A673 (cell line): ENCODE data around the gene KIF2C.

Source experiments
- EZH2 ChIP-seq: fragments of 200-600 bp; sonication (generic); IDR thresholded peaks from 2 replicates; pipeline ENCODE4 v1.6.1; 2017; ENCODE audit warnings: borderline replicate concordance, low read depth, mild to moderate bottlenecking, mixed read lengths, antibody characterized with exemption, low read length; ENCODE audit not compliant: poor library complexity, severe bottlenecking
- TF ChIP-seq, protein P1 (sequence below): fragments of 300-800, 200-600 bp; sonication (generic); conservative IDR thresholded peaks from 2 replicates; pipeline ENCODE4 v1.5.1; 2017; ENCODE audit warnings: low read depth, mild to moderate bottlenecking, antibody characterized with exemption, low read length, moderate library complexity, mixed read lengths

DNA sequence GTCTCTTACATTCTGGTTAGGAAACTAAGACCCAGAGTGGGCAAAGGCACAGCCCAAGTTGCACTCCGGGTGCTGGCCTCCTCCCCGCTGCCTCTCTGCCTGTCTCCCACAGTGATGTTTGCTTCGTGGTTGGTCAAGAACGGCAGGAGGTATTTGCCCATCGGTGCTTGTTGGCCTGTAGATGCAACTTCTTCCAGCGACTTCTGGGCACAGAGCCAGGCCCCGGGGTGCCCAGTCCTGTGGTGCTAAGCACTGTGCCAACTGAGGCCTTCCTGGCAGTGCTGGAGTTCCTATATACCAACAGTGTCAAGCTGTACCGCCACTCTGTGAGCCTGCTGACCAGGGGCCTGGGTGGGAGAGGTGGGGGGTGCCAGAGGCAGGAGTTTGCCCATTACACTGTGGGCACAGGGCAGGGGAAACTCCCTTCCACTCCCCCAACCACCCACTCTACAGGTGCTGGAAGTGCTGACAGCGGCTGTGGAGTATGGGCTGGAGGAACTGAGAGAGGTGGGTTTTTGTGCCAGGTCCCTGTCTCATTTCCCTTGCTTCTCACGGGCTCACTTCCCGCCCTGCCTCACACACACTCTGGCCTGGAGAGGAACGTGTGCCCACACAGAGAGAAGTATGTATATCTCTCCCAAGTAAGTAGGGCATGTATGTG is 70.6 kb downstream of the KIF2C start:
- TF ChIP-seq, protein P1, sequence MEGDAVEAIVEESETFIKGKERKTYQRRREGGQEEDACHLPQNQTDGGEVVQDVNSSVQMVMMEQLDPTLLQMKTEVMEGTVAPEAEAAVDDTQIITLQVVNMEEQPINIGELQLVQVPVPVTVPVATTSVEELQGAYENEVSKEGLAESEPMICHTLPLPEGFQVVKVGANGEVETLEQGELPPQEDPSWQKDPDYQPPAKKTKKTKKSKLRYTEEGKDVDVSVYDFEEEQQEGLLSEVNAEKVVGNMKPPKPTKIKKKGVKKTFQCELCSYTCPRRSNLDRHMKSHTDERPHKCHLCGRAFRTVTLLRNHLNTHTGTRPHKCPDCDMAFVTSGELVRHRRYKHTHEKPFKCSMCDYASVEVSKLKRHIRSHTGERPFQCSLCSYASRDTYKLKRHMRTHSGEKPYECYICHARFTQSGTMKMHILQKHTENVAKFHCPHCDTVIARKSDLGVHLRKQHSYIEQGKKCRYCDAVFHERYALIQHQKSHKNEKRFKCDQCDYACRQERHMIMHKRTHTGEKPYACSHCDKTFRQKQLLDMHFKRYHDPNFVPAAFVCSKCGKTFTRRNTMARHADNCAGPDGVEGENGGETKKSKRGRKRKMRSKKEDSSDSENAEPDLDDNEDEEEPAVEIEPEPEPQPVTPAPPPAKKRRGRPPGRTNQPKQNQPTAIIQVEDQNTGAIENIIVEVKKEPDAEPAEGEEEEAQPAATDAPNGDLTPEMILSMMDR = no peak
- TF ChIP-seq EZH2 = no peak
